Tibial artery (tissue), 4 donors: ENCODE data around the gene LRRC32.

ENCODE experiments used
- DNase-seq, 2 donors: peaks; one replicate each; pipeline ENCODE4 v3.0.0-alpha.2; 2019
- H3K27ac ChIP-seq, 2 donors: fragments of 200-600 bp; sonication (generic) in 1 of 2; 1 replicate in 1 of 2; 2 replicates in 1 of 2; pipeline ENCODE4 v1.5.1; 2018 to 2019; ENCODE audit warnings: mild to moderate bottlenecking in 1 of 2
- H3K27me3 ChIP-seq, 2 donors: fragments of 200-600 bp; sonication (generic) in 1 of 2; one replicate each; pipeline versions ENCODE4 v1.5.1 to v1.6.0; 2016 to 2019
- H3K36me3 ChIP-seq, 3 donors: fragments of 200-600 bp; sonication (generic) in 2 of 3; one replicate each; pipeline ENCODE4 v1.5.1; 2016 to 2019; ENCODE audit warnings: mild to moderate bottlenecking in 2 of 3
- H3K4me1 ChIP-seq, 4 donors: fragments of 200-600 bp; sonication (generic) in 2 of 4; 1 replicate in 3 of 4; 2 replicates in 1 of 4; pipeline ENCODE4 v1.5.1; 2016 to 2019
- H3K4me3 ChIP-seq, 2 donors: fragments of 200-600 bp; sonication (generic) in 1 of 2; 1 replicate in 1 of 2; 2 replicates in 1 of 2; pipeline ENCODE4 v1.5.1; 2018 to 2019; ENCODE audit warnings: mild to moderate bottlenecking in 2 of 2
- H3K9me3 ChIP-seq, 3 donors: fragments of 200-600 bp; sonication (generic) in 1 of 3; one replicate each; pipeline ENCODE4 v1.5.1; 2016 to 2019
- CTCF ChIP-seq, 2 experiments: fragments of 200-600 bp in 1 of 2; fragments of 450-650 bp in 1 of 2; IDR thresholded peaks; one replicate each; pipeline ENCODE4 v1.5.1; 2017 to 2019; ENCODE audit warnings: antibody characterized with exemption in 2 of 2, mild to moderate bottlenecking in 1 of 2, moderate library complexity in 1 of 2
- intact Hi-C: fragments of 100-400 bp; cut with DNase I; formaldehyde crosslinking; loops from one replicate; pipeline ENCODE4 v1.15.0; 2023; ENCODE audit warnings: low total_unique reads

The LRRC32 gene

DNA sequence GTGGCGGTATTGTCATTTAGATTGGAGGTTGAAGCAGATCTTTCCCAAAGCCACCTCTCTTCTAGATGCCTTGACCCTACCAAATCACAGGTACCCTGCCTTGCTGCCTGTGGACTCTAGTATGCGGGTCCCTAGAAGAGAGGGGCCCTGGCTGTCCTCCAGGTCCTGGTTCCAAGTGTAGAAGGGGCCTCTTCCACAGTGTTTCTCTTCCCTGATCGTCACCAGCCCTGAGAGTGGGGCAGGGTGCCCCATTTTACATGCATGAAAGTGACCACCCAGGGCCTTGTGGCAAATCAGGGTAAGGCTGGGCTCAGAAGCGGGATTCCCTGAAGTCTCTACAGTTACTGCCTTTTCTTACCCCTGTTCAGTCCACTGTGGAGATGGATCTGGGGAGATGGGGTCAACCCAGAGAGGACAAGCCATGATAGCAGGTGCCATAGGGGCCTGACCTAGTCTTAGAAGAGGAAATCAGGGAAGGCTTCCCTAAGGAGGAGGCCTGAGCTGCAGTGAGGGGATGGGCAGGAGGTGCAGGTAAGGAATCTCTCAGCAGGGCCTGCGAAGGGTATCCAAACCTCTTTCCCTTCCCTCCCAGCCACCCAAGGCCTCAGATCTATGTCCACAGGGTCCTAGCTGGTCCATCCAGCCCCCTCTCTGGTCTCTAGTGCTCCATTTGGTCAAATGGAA is 1.2 kb upstream of the LRRC32 start:
- Histone ChIP-seq H3K4me3 (no peak overlapping the region), H3K4me1 (peaks cover 6 to 59% (median 38%) of the 10 kb centered on the region in 4 donors), H3K9me3 (no peaks in the 10 kb centered on the region), H3K27me3 (no peaks in the 10 kb centered on the region), H3K27ac (peak overlapping the region; percentile 90 to 91), H3K36me3 (no peaks in the 10 kb centered on the region)
- no peak for DNase-seq
- no peak for TF ChIP-seq CTCF (IDR thresholded peaks at IDR 0.05)
- intact Hi-C loops, result no loop called here

GRCh38 chr11:76671237-76671592 is 668 bp upstream of the LRRC32 start:
- Histone ChIP-seq H3K4me1 (peaks cover 6 to 65% (median 43%) of the 10 kb centered on the region in 4 donors), H3K27me3 (no peaks in the 10 kb centered on the region), H3K4me3 (peak overlapping the region; percentile 83 to 91), H3K9me3 (no peaks in the 10 kb centered on the region), H3K27ac (peak overlapping the region; percentile 90 to 91), H3K36me3 (no peaks in the 10 kb centered on the region)
- intact Hi-C loops, result no loop called here
- no peak for DNase-seq
- no peak for TF ChIP-seq CTCF (IDR thresholded peaks at IDR 0.05)

DNA sequence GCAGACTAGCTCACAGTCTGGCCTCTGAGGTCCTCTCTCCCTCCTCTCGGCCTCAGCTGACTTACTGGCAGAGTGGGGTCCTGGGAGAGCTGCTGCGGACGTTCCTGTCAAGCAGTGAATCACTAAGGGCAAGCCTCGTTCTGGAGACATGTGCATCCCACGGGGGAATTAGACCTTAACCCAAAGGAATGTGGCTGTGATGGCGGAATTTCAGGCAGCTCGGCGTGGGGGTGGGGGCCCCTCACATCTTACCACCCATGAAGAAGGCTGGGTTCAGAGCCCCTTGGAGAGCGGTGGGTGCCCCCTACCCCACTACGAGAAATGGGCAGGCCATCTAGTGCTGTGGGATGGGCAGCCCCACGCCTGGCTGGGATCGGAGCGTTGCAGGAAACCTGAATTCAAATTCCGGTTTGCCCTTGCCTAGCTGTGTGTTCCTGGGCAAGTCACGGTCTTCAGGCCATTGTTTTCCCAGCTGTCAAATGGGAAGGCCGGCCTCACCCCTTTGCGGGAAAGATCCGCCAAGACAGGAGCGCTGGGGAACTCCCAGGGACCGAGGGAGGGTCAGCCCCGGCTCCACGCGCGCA is 554 bp downstream of the LRRC32 start:
- DNase-seq, result peak; percentile 76 to 87
- no peaks in the 10 kb centered on the region for H3K27me3 ChIP-seq
- H3K9me3 ChIP-seq, result no peaks in the 10 kb centered on the region
- no peak for TF ChIP-seq CTCF (IDR thresholded peaks at IDR 0.05)
- peaks cover 0 to 6% (median 0%) of the 10 kb centered on the region in 3 donors for H3K36me3 ChIP-seq
- peaks cover 6 to 77% (median 53%) of the 10 kb centered on the region in 4 donors for H3K4me1 ChIP-seq
- peak overlapping the region; percentile 83 to 91 for H3K4me3 ChIP-seq
- intact Hi-C loops, result loop anchor here (5.0 kb wide), 1 partner anchor 58 kb away; no protein-coding TSS in a partner anchor
- peak overlapping the region; percentile 90 to 91 for H3K27ac ChIP-seq

- Histone ChIP-seq H3K27me3 (no peaks in the 10 kb centered on the region), H3K27ac (peak overlapping the region; percentile 90 to 91), H3K9me3 (no peaks in the 10 kb centered on the region), H3K4me3 (peak overlapping the region; percentile 83 to 91), H3K36me3 (peaks cover 4 to 19% (median 10%) of the 10 kb centered on the region in 3 donors), H3K4me1 (peaks cover 6 to 90% (median 55%) of the 10 kb centered on the region in 4 donors)
- intact Hi-C loops, result loop anchor here (5.0 kb wide), 1 partner anchor 56 kb away; no protein-coding TSS in a partner anchor
- no peak for TF ChIP-seq CTCF (IDR thresholded peaks at IDR 0.05)
- peak in 1 of 2 donors; percentile 63 for DNase-seq
Measured at GRCh38 chr11:76668362-76669155, 2.0 kb downstream of the LRRC32 start.

DNA sequence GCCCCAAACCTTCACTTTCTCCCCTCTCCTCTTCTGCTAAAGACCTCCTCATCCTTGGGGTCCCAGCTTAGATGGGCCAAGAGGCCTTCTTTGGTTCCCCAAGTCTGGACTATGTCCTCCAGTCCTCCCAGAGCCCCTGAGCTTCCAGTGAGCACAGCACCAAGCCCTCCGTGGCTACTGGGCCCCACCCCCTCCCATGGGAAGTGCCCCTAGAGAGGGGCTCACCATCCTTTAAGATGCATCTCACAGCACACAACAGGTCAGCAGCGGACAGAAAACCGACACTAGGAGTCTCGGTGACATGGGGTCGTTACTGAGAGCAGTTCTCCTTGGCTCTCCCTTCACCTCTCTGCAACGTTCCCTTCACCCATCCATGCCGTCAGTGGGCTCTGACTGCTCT is 2.7 kb downstream of the LRRC32 start:
- intact Hi-C loops, result loop anchor here (5.0 kb wide), 1 partner anchor 56 kb away; no protein-coding TSS in a partner anchor
- TF ChIP-seq CTCF (IDR thresholded peaks at IDR 0.05), result no peak
- Histone ChIP-seq H3K9me3 (no peaks in the 10 kb centered on the region), H3K36me3 (peaks cover 7 to 24% (median 14%) of the 10 kb centered on the region in 3 donors), H3K4me1 (peaks cover 6 to 88% (median 54%) of the 10 kb centered on the region in 4 donors), H3K4me3 (peak overlapping the region; percentile 83 to 91), H3K27me3 (no peaks in the 10 kb centered on the region), H3K27ac (peak overlapping the region; percentile 90 to 91)
- peak; percentile 18 to 59 for DNase-seq
